OCI-LY7 (cell line): ENCODE measurements around the gene TRIM61. TPM values are rescaled to one million over a fixed set of nuclear protein-coding genes. Genes with fewer than 3 reads are reported as not detected.

Experiments
- BruUV-seq: library from RNA; stranded (reverse); fragments of 400-500 nt; replicated peaks from 2 replicates; lab custom pipeline; 2021; lab: Mats Ljungman, UMichigan
- CTCF ChIA-PET: fragments of 300-600 bp; sonication (Branson Sonifier 250); formaldehyde crosslinking; loops from one replicate; lab custom pipeline; 2022; ENCODE audit warnings: antibody characterized with exemption; ENCODE audit not compliant: unreplicated experiment; lab: Charles Lee
- POLR2A ChIA-PET: fragments of 300-600 bp; sonication (Branson Sonifier 250); formaldehyde crosslinking; loops from one replicate; lab custom pipeline; 2022; ENCODE audit warnings: antibody characterized with exemption; lab: Charles Lee
- DNase-seq: peaks from one replicate; pipeline ENCODE4 v3.0.0-alpha.2; 2015; ENCODE audit warnings: low spot score
- H2AFZ ChIP-seq: fragments of 200-600 bp; sonication (generic), shearing (Covaris generic); 2 replicates; pipeline ENCODE4 v1.6.1; 2014; ENCODE audit warnings: mild to moderate bottlenecking, antibody characterized with exemption, low read length, moderate library complexity
- H3K27ac ChIP-seq: fragments of 200-600 bp; sonication (generic); 2 replicates; pipeline ENCODE4 v1.5.1; 2014; ENCODE audit warnings: mixed run types, low read depth, mild to moderate bottlenecking, moderate library complexity, low read length, inconsistent platforms; ENCODE audit not compliant: poor library complexity, severe bottlenecking
- H3K36me3 ChIP-seq: fragments of 200-600 bp; sonication (generic); 2 replicates; pipeline ENCODE4 v1.6.1; 2014; ENCODE audit warnings: mild to moderate bottlenecking, antibody characterized with exemption, low read length, moderate library complexity, mixed read lengths; ENCODE audit not compliant: insufficient read depth
- H3K4me1 ChIP-seq: fragments of 200-600 bp; sonication (generic); 2 replicates; pipeline ENCODE4 v1.5.1; 2014; ENCODE audit warnings: mild to moderate bottlenecking, low read length; ENCODE audit not compliant: insufficient read depth, poor library complexity, severe bottlenecking
- H3K4me2 ChIP-seq: fragments of 200-600 bp; sonication (generic); 2 replicates; pipeline ENCODE4 v1.6.1; 2014; ENCODE audit warnings: mild to moderate bottlenecking, low read length
- H3K4me3 ChIP-seq: fragments of 200-600 bp; sonication (generic); 2 replicates; pipeline ENCODE4 v1.5.1; 2014; ENCODE audit warnings: mild to moderate bottlenecking, low read depth, low read length; ENCODE audit not compliant: poor library complexity, severe bottlenecking
- H3K79me2 ChIP-seq: fragments of 200-600 bp; sonication (generic); 2 replicates; pipeline ENCODE4 v1.6.1; 2016; ENCODE audit warnings: low read depth, mild to moderate bottlenecking, low read length, moderate library complexity, mixed read lengths; ENCODE audit not compliant: insufficient read depth
- H3K9me2 ChIP-seq: fragments of 200-600 bp; sonication (generic); 2 replicates; pipeline ENCODE4 v1.6.1; 2016; ENCODE audit warnings: mild to moderate bottlenecking, low read length, mixed read lengths; ENCODE audit not compliant: insufficient read depth
- H3K9me3 ChIP-seq: fragments of 200-600 bp; sonication (generic); 2 replicates; pipeline ENCODE4 v1.6.1; 2014; ENCODE audit warnings: mild to moderate bottlenecking, mixed run types, low read length, mixed read lengths
- H4K20me1 ChIP-seq: fragments of 200-600 bp; sonication (generic); 2 replicates; pipeline ENCODE4 v1.6.1; 2014; ENCODE audit warnings: mild to moderate bottlenecking, antibody characterized with exemption, low read length, moderate library complexity, mixed read lengths; ENCODE audit not compliant: insufficient read depth
- EZH2phosphoT487 ChIP-seq: fragments of 200-600 bp; sonication (generic); IDR thresholded peaks from 2 replicates; pipeline ENCODE4 v1.6.1; 2018; ENCODE audit warnings: low read depth, borderline replicate concordance, mild to moderate bottlenecking, mixed run types, antibody characterized with exemption, low read length, moderate library complexity, mixed read lengths
- intact Hi-C: fragments of 100-400 bp; cut with micrococcal nuclease; formaldehyde crosslinking; loops from one replicate; pipeline ENCODE4 v1.10.0; 2022; ENCODE audit not compliant: unreplicated experiment
- total RNA-seq, 2 experiments: library from RNA; depleted of rRNA in 1 of 2; stranded (reverse); fragments of >200 nt in 1 of 2; shearing (Covaris generic) in 1 of 2; gene quantifications; 2 replicates each; pipeline ENCODE4 v1.2.3, GENCODE V29; 2014 to 2022
- TF ChIP-seq, protein P1 (sequence below): fragments of 200-600 bp; sonication (generic); conservative IDR thresholded peaks from 2 replicates; pipeline ENCODE4 v1.5.1; 2014; ENCODE audit warnings: mild to moderate bottlenecking, antibody characterized with exemption, low read length, moderate library complexity, mixed read lengths

Gene TRIM61
- total RNA-seq, 2 experiments from 2014 or later, result 3.1 to 5.2 TPM

DNA sequence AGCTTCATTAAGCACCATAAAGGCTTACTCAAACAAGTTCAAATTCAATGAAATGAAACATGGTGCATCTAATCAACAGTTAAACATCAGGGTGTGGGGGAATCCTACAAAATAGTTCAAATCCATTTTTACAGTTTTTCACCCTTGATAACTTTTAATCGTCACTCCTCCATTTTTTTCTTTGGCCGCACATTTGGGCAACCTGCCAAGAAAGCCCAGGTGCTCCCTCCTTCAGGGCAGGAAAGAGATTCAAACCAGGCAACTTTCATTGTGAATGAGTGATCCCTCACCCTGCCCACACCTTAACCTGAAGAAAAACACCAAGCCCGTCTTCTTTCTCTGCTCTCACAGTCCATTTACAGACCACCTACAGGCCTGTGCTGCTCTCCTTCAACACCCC, 24.9 kb downstream of the TRIM61 start:
- Histone ChIP-seq H3K79me2 (peaks cover 6% of the 10 kb centered on the region; the same call in 1 of the 2 replicates), H3K36me3 (no peaks in the 10 kb centered on the region), H3K9me3 (no peaks in the 10 kb centered on the region), H2AFZ (0 out of 2 replicates have a peak overlapping the region, but pooled peaks have one; percentile 30), H3K9me2 (no peaks in the 10 kb centered on the region; the same call in 1 of the 2 replicates), H3K27ac (no peak overlapping the region), H3K4me2 (no peak overlapping the region), H3K4me1 (peaks cover 46% of the 10 kb centered on the region), H4K20me1 (no peaks in the 10 kb centered on the region), H3K4me3 (no peak overlapping the region)
- intact Hi-C loops, result loop anchor here (5.0 to 10.0 kb wide), 3 partner anchors 252 to 1460 kb away; partner anchors contain the start of genes KLHL2 and TMA16
- BruUV-seq, result no TSS peak
- DNase-seq, result peak; percentile 13
- ChIA-PET POLR2A (interaction anchor here (0.6 to 1.2 kb wide), 4 partner anchors 17 to 736 kb away, joined by 3 to 4 read pairs (median 3); no protein-coding TSS in a partner anchor), CTCF (interaction anchor here (0.9 kb wide), 1 partner anchor 14 kb away, joined by 3 read pairs; no protein-coding TSS in a partner anchor)
- TF ChIP-seq, protein P1, sequence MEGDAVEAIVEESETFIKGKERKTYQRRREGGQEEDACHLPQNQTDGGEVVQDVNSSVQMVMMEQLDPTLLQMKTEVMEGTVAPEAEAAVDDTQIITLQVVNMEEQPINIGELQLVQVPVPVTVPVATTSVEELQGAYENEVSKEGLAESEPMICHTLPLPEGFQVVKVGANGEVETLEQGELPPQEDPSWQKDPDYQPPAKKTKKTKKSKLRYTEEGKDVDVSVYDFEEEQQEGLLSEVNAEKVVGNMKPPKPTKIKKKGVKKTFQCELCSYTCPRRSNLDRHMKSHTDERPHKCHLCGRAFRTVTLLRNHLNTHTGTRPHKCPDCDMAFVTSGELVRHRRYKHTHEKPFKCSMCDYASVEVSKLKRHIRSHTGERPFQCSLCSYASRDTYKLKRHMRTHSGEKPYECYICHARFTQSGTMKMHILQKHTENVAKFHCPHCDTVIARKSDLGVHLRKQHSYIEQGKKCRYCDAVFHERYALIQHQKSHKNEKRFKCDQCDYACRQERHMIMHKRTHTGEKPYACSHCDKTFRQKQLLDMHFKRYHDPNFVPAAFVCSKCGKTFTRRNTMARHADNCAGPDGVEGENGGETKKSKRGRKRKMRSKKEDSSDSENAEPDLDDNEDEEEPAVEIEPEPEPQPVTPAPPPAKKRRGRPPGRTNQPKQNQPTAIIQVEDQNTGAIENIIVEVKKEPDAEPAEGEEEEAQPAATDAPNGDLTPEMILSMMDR, result no peak
- no peak for TF ChIP-seq EZH2phosphoT487

DNA sequence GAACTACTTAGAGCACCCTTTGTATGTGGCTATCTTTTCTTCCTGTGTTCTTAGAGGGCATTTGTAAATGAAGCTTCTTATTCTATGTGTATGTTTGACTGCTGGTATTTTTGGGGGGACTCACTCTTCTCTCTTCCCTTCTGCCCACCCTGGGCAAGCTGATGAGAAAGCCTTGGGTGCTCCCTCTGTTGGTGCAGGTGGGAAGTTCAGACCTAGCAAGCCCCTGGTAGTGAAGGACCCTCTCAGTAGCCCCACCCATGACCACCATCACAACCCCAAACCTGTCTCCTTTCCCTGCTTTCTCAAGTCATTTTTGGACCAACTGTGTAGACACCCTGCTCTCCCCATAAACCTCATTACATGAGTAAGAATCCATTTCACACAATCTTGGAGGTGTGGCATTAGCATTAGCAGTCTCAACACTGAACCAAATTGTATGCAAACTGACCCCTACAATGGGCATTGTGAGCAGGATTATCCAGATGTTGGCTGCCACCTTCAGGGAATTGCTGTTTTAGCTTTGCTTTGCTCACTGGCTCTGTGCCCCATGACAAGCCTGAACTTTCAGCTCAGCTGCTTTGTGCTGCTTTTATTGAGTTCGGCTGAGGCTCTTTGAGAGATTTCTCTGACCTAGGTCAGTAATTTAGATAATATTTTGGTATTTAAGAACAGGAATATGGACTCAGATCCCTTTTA, 27.9 kb downstream of the TRIM61 start:
- BruUV-seq, result no TSS peak
- no peaks in the 10 kb centered on the region for H3K9me3 ChIP-seq
- peak; percentile 44 for DNase-seq
- H3K4me3 ChIP-seq, result peak overlapping the region; percentile 12
- peak overlapping the region; percentile 41 for H3K27ac ChIP-seq
- H3K9me2 ChIP-seq, result no peaks in the 10 kb centered on the region; the same call in 1 of the 2 replicates
- no peaks in the 10 kb centered on the region for H4K20me1 ChIP-seq
- H3K4me2 ChIP-seq, result peak overlapping the region; percentile 46
- no peak for TF ChIP-seq EZH2phosphoT487
- TF ChIP-seq, protein P1, result peak; percentile 72
- CTCF ChIA-PET, result interaction anchor here (1.4 to 2.3 kb wide), 2 partner anchors 13 to 14 kb away, joined by 3 to 7 read pairs; no protein-coding TSS in a partner anchor
- intact Hi-C loops, result loop anchor here (2.0 to 10.0 kb wide), 5 partner anchors 27 to 1457 kb away; partner anchors contain the start of genes KLHL2, MSMO1, TMA16 and TRIM61
- peak overlapping the region; percentile 57; the same call in 1 of the 2 replicates for H2AFZ ChIP-seq
- POLR2A ChIA-PET, result interaction anchor here (1.2 to 4.6 kb wide), 6 partner anchors 8 to 28 kb away, joined by 3 to 38 read pairs (median 6); partner anchors contain the start of gene TRIM61
- H3K36me3 ChIP-seq, result no peaks in the 10 kb centered on the region
- H3K4me1 ChIP-seq, result peaks cover 38% of the 10 kb centered on the region
- no peaks in the 10 kb centered on the region for H3K79me2 ChIP-seq
